Activated T-cell treated with anti-CD3 and anti-CD28 coated beads, Interleukin-2, amount 50 U/mL, for 1 hour (primary cell): ENCODE measurements around the gene CACNA1D.
"Not testable (repeated sequence)": the region's sequence is repeated elsewhere in the genome, so short reads cannot be mapped to it uniquely, and the experiment has no call there.

Experiments
- DNase-seq: peaks from one replicate; pipeline ENCODE4 v3.0.0-alpha.2; 2020

Gene CACNA1D

DNA sequence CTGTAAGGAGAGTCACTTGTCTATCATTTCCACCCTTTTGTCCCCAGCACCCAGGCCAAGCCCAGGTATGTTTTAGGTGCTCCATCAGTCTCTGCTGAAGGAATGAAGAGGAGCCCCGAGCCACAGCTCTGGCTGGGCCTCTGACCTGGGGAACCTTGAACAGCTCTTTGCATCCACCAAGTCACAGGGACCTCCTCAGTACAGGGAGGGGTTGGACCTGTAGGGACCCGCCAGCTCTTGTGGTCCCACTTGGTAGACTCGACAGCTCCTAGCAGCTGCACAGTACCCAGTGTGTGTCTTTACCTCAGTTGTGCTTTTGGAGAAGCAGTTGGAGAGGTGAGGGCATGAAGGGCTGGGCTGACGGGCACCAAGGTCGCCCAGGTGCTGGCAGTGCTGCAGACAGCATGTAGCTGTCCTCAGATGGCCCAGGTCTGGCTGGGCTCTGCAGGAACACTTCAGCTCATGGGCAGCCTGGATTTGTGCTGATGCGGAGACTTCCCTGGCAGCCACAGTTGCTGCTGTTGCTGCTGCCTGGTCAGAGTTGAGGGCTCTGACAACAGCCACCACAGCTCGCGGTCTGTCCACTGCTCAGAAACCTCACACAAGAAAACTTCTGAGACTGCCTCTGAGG, 123.6 kb downstream of the CACNA1D start:
- DNase-seq = no peak

DNA sequence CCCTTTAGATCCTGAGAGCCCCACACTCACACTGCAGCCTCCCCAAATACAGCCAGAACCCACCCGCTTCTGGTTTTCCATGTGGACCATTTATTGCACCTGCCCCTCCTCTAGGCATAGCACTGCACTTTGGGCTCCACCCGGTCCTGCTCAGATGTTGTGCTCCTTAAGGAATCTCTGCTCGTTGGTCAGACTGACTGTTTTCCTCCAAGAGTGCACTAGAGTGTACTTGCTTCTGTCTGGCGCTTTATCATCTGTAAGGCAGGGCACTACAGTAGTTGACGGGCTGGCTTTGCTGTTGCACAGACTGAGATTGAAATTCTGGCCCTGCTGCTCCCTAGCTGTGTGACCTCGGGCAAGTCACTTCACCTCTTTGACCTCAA, 124.1 kb downstream of the CACNA1D start:
- no peak for DNase-seq

DNA sequence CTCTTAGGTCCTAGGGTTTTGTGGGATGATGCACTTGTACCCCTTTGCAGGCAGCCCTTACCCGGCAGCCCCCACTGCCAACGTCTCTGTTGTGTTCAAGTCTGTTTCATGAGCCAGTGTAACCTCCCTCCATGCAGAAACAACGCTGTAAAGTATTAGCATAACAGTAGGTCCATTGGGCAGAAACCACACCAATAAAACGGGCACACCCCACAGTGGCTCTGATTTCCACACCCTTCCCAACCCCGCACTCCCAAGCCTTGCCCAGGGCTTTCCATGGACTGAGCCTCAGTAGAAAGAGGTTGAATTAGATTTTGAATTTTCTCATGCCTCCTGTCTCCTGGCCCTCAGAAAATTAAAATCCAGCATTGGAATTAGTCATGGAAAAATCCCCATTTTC, 124.5 kb downstream of the CACNA1D start:
- no peak for DNase-seq

DNA sequence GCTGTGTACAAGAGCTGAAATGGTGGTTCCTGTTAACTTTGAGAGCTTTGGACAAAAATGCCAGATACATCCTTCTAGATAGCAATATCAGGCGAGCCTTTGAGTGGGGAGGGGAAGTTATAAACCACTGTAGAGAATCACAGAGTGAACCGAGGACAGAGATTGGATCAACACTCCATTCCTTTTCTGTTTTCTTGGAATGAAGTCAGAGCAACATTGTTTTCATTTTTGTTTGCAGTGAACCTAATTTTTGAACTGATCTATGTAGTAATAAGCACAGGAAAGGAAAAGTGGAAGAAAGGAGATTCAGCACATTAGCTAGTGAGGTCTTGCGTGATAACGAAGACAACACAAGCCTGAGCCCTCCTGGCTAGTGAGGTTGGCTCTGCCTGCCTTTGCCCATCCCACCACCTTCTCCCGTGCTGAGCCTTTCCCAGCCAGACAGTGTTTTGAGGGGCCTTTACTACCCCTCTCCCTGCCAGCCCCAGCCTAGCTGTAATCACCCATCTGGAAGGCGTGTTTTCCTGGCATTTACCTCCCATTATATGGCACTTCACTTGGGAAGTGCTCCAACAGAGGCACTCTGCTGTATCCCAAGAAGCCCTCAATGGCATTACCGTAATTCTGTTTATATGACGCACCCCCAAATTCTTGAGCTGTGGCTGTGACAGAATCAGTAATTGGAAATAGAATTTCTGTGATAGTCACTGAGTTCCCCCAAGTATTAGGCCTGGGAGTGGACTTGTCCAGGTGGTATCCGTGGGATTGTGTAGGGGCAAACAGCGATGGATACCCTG, 129.8 kb downstream of the CACNA1D start:
- no peak for DNase-seq

DNA sequence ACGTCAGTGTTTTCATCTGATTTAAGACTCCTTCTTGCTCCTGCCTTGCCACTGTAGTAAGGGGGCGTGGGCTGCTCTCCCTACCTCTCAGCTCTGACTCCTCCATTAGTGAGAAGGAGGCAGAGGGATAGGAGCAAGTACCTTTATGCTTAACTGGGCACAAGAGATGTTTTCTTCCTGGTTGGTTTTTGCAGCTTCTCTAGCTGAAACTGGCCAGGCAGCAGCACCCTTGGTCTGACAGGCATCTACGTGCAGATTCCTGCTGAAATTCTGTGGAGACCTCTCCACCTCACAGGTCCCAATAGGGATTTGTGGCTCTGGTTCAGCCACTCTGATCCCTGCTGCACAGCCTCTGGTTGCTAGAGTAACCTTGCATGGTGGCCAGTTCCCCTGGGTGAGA, 132.5 kb downstream of the CACNA1D start:
- DNase-seq = no peak

DNA sequence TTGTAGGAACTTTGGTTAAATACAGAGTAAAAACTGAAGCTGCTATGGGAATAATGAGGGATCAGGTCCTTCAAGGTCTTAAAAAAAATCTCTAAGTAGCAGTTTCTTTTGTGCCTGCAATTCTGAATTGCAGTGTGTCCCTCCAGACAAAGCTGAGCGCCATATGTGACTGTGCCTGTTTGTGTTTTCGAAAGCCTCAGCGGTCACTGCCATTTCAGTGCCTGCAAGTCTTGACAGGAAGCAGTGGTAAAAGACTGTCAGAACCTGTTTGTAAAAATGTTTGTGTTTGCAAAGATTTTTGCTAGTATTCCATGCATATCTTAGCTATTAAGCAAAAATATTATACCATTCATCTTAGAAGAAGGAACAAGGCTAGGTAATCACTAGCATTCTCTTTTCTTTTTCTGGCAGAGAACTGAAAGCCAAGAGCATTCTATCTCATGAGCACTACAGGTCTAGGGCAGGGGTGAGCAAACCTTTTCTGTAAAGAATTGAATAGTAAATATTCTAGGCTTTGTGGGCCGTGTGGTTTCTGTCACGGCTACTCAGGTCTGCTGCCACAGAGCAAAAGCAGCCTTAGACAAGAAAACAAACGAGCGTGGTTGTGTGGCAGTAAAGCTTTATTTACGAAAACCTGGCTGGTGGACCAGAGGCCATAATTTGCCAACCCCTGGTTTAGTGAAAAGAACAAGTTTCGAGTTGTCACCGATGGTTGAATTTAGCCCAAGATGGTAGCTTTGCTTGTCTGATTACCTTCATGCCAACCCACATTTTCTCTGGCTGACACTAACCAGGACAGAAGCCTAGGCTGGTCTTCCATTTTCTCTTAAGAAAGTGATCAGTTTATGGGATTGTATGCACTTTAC, 134.4 kb downstream of the CACNA1D start:
- no peak for DNase-seq

DNA sequence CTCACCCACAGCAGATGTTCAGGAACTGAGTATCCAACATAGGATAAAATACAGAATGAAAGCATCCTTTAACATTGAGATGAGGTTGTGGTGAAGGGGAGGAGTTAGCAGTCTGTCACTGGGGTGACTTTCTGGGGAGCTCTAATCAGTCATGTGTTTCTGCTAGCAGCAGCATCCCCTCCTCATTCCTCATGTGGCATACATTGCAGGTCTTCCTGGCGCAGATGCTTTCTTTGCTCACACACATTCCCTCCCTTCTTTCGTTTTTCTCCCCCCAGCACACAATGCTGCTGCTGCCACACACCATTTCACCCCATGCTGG, 135.0 kb downstream of the CACNA1D start:
- no peak for DNase-seq

DNA sequence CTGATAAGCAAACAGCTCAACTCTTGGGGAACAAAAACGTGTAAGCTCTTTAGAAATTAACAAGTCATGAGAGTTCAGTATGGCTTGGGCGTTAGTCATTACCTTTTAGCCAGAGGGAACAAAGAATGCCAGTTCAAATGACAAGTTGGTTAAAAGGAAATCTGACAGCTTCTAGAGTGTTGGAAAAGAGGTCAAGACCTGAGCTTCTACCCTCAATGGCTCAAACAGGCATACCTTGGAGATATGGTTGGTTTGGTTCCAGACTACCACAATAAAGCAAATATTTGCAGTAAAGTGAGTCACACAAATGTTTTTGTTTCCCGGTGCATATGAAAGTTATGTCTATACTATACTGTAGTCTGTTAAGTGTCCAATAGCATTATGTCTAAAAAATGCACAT, 136.1 kb downstream of the CACNA1D start:
- DNase-seq = no peak

DNA sequence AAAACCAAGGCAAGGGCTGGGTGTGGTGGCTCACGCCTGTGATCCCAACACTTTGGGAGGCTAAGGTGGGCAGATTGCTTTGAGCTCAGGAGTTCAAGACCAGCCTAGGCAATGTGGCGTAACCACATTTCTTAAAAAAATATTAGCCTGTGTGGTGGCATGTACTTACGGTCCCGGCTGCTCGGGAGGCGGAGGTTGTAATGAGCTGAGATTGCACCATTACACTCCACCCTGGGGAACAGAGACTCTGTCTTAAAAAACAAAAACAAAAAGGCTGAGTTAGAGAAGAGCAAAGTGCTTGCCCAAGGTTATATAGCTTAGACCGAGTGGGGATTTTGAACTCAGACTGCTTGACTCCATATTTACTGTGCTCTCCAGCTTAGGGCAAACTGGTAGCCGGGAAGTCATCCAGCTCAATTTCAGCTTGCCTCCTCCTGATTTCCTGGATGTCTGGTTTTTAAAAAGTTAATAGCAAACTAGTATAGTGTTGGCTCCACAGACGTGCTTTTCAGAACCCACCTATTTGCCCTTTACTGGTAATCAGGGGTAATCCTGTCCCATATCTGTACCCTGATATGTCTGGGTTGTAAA, 138.9 kb downstream of the CACNA1D start:
- no peak for DNase-seq

DNA sequence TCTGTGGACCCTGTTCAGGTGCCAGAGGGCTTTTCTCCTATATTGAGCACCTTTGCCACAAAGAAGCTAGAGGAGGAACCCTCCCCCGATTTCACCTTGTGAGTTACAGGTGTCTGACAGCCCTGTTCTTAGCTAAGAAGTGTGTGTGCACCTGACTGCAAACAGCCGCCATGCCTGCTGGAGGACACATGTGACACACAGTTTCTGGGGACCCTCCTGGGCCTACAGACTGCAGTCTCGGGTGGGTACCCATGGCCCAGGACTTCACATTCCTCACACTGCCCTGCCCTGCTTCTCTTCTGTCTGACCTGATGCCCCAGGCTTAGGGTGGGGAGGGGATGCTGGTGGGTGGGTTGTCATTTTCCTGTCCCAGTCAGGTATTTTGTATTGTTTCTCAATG, 140.6 kb downstream of the CACNA1D start:
- DNase-seq = no peak

DNA sequence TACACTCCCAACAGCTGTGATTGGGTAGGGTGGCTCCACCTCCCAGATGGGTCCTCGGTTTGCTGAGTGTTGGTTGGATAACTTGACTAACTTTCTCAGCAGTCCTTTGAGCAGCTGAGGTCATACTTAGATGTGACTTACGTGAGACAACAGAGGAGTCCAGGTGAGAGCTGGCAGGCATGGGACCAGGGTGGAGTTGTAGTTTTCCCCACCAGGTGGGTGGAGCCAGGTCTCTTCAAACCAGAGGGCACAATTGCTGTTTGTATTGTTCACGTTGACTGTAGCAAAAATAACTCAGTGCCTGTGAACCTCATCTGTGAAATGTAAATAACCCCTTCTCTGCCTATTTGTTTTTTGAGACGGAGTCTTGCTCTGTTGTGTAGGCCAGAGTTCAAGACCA, 144.4 kb downstream of the CACNA1D start:
- not testable (repeated sequence) for DNase-seq

DNA sequence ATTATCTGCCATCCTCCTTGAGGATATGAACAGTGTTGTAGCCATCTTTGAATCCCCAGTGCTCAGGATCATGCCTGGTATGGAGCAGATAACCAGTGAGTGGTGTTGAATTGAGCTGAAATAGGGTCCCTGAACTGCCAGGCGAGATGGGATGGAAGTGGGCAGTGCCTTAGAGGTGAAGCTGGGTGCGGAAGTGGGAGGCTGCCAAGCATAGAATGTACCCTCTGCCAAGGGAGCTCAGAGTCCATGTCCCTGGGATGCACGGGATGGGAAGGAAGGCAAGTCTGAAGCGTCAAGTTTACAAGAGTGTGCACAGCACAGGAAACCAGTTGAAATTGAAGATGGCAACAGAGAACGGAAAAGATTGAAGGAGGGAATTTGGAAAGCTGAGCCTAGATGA, 147.0 kb downstream of the CACNA1D start:
- no peak for DNase-seq

DNA sequence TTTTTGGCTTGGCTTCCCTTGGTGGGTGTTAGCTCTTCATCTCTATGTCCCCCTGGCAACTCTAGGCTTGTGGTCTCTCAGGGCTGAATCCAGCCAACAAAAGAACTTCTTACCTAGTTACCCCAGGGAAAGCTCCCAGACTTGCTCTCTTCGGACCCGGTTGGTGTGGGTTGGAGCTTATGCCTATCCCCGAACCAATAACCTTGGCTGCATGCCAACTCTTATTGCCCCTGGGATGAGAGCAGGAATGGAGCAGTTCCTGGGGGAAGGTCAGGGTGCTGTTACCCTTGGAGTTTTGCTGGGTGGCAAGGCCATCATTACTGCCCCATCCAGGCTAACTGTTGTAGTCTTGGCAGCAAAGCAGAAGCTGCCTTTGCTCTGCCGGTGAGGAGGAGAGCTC, 147.8 kb downstream of the CACNA1D start:
- no peak for DNase-seq

DNA sequence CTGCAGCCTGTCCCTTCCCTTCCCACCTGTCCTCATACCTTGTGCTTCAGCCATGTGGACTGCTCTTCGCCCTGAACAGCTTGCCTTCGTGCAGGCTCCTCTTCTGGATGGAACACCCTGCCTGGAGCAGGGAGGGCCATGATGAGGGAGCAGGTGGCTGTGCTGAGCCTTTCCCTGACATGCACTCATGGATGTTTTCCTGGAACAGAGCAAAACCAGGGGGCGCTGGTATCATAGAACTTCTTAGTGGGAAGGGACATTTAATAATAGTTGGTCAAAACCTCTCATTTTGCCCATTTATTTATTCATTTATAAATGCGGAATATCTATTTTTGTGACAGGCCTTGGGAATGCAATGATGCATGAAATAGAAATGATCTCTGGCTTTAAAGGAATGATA, 149.3 kb downstream of the CACNA1D start:
- DNase-seq = no peak

DNA sequence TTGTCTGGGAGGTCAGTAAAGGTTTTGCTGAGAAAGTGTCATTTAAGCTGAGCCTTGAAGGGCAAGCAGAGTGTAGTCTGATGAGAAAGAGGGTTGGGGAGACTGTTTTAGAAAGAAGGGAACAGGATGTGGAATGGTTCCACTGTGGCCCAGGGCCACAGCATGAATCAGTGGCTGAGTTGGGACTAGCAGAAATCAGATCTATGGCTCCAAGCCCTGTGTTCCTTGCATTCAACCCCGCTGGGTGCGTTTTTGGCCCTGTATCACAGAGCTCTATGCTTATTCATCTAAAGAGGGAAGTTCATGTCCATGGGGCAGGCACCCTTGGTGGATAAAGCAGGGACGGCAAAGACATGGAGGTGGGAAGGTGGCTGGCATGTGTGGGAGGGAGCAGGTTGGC, 151.3 kb downstream of the CACNA1D start:
- DNase-seq = no peak

DNA sequence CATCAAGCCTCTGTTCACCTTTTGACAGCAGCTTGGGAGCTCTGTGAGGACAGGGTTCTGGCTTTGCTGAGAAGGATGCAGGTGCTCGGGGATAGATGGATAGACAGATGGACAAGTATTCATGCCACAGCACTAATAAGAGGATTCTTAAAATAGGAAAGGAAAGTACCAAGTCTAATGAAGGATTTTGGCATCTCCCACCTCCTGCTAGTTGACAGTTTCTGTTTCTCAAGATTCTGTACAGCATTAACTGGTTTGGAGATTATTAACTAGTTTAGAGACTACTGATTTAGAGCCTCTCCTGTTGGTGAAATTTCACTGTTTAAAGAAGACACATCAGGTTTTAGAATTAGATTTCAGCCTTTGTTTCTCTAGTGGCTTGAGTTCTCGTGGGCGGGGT, 152.3 kb downstream of the CACNA1D start:
- DNase-seq = no peak

DNA sequence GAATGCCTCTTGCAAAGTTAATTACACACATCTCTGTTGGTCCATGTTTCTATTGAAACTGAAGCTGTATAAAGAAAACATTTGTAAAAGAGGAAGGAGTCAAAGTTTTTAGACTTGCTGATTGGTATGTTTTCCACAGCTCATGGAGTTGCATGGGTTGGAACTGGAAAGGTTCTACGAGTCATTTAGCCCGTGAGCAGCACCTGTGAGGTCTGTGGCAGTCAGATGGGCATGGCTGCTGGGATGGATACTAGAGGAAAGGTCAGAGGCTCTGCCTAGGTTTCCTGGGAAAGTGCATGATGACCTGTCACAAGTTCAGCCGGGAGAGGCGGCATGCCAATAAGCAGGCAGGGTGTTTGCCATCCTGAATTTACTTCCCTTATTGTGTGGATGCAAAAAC, 155.4 kb downstream of the CACNA1D start:
- no peak for DNase-seq

DNA sequence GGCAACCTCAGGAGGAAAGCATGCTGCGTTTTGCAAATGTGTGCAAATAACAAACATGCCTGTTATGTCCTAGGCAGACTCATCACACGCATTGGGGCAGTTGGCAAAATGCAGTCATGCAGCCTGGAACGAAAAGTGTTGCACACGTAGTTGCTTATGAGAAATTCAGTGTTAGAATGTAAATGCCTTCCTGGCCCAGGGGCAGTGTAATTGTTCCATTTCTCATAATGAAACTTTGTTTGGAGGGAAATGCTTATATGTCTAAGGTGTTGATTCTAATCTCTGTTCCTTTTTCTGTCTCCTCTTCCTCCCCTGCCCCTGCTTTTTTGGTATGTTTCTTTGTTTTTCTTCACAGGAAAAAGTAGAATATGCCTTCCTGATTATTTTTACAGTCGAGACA, 156.0 kb downstream of the CACNA1D start:
- no peak for DNase-seq

DNA sequence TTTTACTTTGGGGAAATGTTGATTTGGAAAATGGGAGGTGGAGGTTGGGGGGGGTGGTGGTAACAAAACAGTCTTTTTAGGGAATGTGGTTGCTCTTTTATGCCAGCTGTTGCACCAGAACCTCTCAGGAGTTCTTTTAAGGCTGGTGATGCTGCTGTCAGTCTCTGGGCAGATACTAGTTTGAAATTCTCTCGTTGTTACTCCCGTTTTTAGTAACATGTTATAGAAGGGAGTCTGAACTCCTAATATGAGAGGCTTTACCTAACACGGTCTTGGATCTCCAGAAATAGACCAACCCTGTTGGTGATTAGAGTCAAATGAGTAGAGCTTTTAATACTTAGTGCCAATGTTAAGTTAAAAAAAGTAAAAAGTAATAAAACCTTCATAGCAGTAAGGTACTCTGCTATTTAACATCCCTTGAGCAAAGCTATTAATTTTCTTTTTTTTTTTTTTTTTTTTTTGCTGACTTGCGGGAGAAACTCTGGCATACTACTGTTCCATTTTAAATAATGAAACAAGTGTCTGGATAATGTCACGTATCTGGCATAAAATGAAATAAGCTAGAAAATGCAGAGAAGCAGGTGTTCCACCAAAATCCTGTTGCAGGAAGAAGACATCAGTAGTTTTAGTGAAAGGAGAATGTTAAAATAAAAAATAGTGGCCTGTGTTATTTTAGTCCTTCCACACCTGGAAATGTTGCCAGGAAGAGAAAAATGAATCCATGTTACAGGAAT, 156.7 kb downstream of the CACNA1D start:
- DNase-seq = no peak

DNA sequence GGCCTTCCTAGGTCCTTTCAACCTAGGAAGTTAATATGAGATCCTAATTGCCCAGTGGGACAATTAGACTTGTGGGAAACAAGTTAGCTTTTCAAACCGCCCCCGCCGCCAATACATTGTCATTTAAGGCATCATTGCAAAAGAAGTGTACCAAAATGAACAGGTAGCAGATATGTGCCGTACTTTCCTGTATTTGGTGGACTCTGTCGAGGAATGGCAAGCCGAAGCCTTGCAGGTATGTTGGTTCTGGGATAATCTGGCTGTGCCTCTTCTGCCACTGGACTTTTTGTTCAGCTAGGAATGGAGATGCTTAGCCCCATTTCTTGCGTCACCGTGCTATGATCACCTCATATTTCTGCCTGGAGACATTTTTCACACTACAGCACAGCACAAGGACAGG, 157.5 kb downstream of the CACNA1D start:
- DNase-seq = no peak

DNA sequence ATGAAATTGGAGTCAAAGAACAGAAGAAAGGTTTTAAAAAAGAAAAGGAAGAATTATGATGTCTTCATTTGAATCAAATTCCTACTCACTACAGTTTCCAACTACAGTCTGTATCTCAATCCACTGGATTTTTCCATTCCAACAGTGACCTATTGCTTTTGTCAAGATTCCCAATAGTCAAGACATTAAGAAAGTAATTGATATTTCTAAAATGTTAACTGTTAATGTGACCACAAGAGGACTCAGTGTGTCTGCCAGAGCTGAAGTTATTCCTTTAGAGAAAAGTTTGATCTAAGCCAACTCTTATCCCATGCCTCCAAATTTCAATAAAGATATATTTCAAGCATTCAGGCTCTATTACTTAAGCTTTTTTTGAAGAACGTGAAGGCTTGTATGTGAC, 163.2 kb downstream of the CACNA1D start:
- no peak for DNase-seq

DNA sequence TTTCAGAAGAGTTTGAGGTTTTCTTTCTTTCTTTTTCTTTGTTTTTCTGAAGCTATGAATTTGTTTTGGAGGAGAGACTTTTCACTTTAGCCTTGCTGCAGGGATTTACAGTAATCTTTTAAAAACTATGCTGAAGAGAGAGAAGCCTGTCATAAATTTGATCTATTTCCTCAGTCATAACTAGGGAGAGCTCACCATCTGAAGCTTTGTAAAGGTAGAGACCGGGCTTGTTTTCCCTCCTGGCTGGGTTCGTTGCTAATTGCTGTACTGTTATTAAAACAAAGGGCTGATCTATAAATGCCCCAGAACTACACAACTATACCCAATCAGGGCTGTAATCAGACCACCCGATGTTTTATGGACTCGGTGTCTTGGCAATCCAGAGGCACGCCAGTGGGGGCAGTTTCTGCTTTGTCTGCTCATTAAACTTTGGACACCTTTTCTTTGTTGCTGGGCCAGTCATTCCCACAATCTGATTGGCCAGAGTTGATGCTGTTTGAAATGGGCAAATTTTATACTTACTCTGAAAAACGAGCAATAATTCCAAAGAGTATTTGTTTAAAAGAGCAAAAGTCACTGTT, 164.3 kb downstream of the CACNA1D start:
- no peak for DNase-seq

DNA sequence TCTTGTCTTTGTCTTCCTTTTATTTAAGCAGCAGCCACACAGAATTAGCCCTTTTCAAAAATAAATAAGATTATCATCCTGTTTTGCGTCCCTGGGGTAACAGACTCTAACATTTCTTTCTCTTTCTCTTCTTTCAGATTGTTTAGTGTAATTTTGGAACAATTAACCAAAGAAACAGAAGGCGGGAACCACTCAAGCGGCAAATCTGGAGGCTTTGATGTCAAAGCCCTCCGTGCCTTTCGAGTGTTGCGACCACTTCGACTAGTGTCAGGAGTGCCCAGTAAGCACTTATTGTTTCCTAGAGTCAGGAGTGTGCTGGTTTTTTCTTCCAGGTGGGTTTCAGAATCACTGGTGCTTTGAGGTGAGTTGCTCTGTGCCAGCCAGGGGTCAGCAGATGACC, 165.6 kb downstream of the CACNA1D start:
- DNase-seq = no peak
